Liver (tissue), 9 donors: Measurements from ENCODE around the gene PRMT3. TPM values are rescaled to one million over a fixed set of nuclear protein-coding genes. Genes with fewer than 3 reads are reported as not detected.

Source experiments
- DNase-seq: peaks from one replicate; pipeline ENCODE4 v3.0.0-alpha.2; 2017; ENCODE audit warnings: low spot score
- H3K27ac ChIP-seq, 2 donors: one replicate each; pipeline ENCODE4 v1.7.0; 2013; ENCODE audit warnings: inconsistent platforms in 2 of 2, low read length in 2 of 2, control low read depth in 1 of 2, low read depth in 1 of 2, mild to moderate bottlenecking in 1 of 2
- H3K27me3 ChIP-seq, 4 donors: one replicate each; pipeline versions ENCODE4 v1.6.1 to v1.7.0; 2013; ENCODE audit warnings: low read length in 3 of 4, inconsistent platforms in 1 of 4, mild to moderate bottlenecking in 1 of 4, moderate library complexity in 1 of 4; ENCODE audit not compliant: control insufficient read depth in 4 of 4, insufficient read depth in 4 of 4
- H3K36me3 ChIP-seq, 4 donors: one replicate each; pipeline versions ENCODE4 v1.6.1 to v1.7.0; 2013; ENCODE audit warnings: low read length in 3 of 4, mild to moderate bottlenecking in 3 of 4, low read depth in 1 of 4, moderate library complexity in 1 of 4; ENCODE audit not compliant: control insufficient read depth in 4 of 4, insufficient read depth in 3 of 4
- H3K4me1 ChIP-seq, 4 donors: one replicate each; pipeline versions ENCODE4 v1.6.1 to v1.7.0; 2013; ENCODE audit warnings: low read length in 3 of 4, mild to moderate bottlenecking in 3 of 4, moderate library complexity in 1 of 4; ENCODE audit not compliant: control insufficient read depth in 4 of 4, insufficient read depth in 4 of 4
- H3K4me3 ChIP-seq, 3 donors: one replicate each; pipeline versions ENCODE4 v1.6.1 to v1.7.0; 2013; ENCODE audit warnings: low read length in 3 of 3, control low read depth in 1 of 3, low read depth in 1 of 3, mild to moderate bottlenecking in 1 of 3
- H3K9ac ChIP-seq, 2 donors: one replicate each; pipeline ENCODE4 v1.7.0; 2013; ENCODE audit warnings: low read length in 2 of 2, mild to moderate bottlenecking in 2 of 2, moderate library complexity in 2 of 2, control low read depth in 1 of 2, low read depth in 1 of 2
- H3K9me3 ChIP-seq, 4 donors: one replicate each; pipeline versions ENCODE4 v1.6.1 to v1.7.0; 2013; ENCODE audit warnings: low read length in 3 of 4; ENCODE audit not compliant: control insufficient read depth in 4 of 4
- ATF3 ChIP-seq: IDR thresholded peaks from 2 replicates; pipeline ENCODE4 v1.6.1; 2016; ENCODE audit warnings: antibody characterized with exemption
- CTCF ChIP-seq: fragments of 150-350 bp; IDR thresholded peaks from 2 replicates; pipeline ENCODE4 v1.5.1; 2017; ENCODE audit warnings: improper control_type of control experiment, low read depth, low read length; ENCODE audit not compliant: missing input control
- EGR1 ChIP-seq, 2 donors: IDR thresholded peaks; 2 replicates each; pipeline ENCODE4 v1.6.1; 2016 to 2018; ENCODE audit warnings: antibody characterized with exemption in 2 of 2, low read depth in 2 of 2
- FOXA1 ChIP-seq: IDR thresholded peaks from 2 replicates; pipeline ENCODE4 v1.6.1; 2016; ENCODE audit warnings: antibody characterized with exemption
- FOXA2 ChIP-seq: IDR thresholded peaks from 2 replicates; pipeline ENCODE4 v1.6.1; 2016; ENCODE audit warnings: antibody characterized with exemption
- GABPA ChIP-seq, 2 donors: IDR thresholded peaks in 1 of 2; conservative IDR thresholded peaks in 1 of 2; 2 replicates each; pipeline ENCODE4 v1.6.1; 2016; ENCODE audit warnings: antibody characterized with exemption in 2 of 2, mild to moderate bottlenecking in 1 of 2, moderate library complexity in 1 of 2
- HNF4A ChIP-seq, 2 donors: conservative IDR thresholded peaks; 2 replicates each; pipeline ENCODE4 v1.6.1; 2016; ENCODE audit warnings: antibody characterized with exemption in 2 of 2, mild to moderate bottlenecking in 2 of 2
- HNF4G ChIP-seq: IDR thresholded peaks from 2 replicates; pipeline ENCODE4 v1.6.1; 2016; ENCODE audit warnings: antibody characterized with exemption
- JUND ChIP-seq, 2 donors: IDR thresholded peaks; 2 replicates each; pipeline ENCODE4 v1.6.1; 2016; ENCODE audit warnings: antibody characterized with exemption in 2 of 2
- MAX ChIP-seq: IDR thresholded peaks from 2 replicates; pipeline ENCODE4 v1.6.1; 2016; ENCODE audit warnings: antibody characterized with exemption
- NR2F2 ChIP-seq: IDR thresholded peaks from 2 replicates; pipeline ENCODE4 v1.6.1; 2016; ENCODE audit warnings: antibody characterized with exemption
- RAD21 ChIP-seq, 2 donors: IDR thresholded peaks; 2 replicates each; pipeline ENCODE4 v1.6.1; 2016; ENCODE audit warnings: antibody characterized with exemption in 2 of 2, mild to moderate bottlenecking in 2 of 2
- REST ChIP-seq: IDR thresholded peaks from 2 replicates; pipeline ENCODE4 v1.6.1; 2016; ENCODE audit warnings: antibody characterized with exemption, mild to moderate bottlenecking
- RXRA ChIP-seq, 2 donors: IDR thresholded peaks; 2 replicates each; pipeline ENCODE4 v1.6.1; 2017 to 2018; ENCODE audit warnings: antibody characterized with exemption in 2 of 2, mild to moderate bottlenecking in 1 of 2
- SP1 ChIP-seq: IDR thresholded peaks from 2 replicates; pipeline ENCODE4 v1.6.1; 2018; ENCODE audit warnings: antibody characterized with exemption, mild to moderate bottlenecking
- TAF1 ChIP-seq: conservative IDR thresholded peaks from 2 replicates; pipeline ENCODE4 v1.6.1; 2016; ENCODE audit warnings: antibody characterized with exemption, mild to moderate bottlenecking
- YY1 ChIP-seq: IDR thresholded peaks from 2 replicates; pipeline ENCODE4 v1.6.1; 2016; ENCODE audit warnings: antibody characterized with exemption, mild to moderate bottlenecking
- ZBTB33 ChIP-seq: IDR thresholded peaks from 2 replicates; pipeline ENCODE4 v1.6.1; 2016; ENCODE audit warnings: antibody characterized with exemption
- WGBS: extraction: QIAGEN DNeasy Blood & Tissue Kit; methylation state at CpG from one replicate; pipeline ENCODE4 v1.1.7; 2013; 5-methylcytosine and 5-hydroxymethylcytosine counted together
- polyA plus RNA-seq, 2 donors: library from polyadenylated mRNA; stranded (reverse) in 1 of 2; unstranded in 1 of 2; fragments of 200-250 nt in 1 of 2; fragments of >200 nt in 1 of 2; fragmentation: Nextera tagmentation in 1 of 2; extraction: Ambion mirVana in 1 of 2; gene quantifications; one replicate each; pipeline versions ENCODE4 v1.2.1 to v1.2.3, GENCODE V29; 2013 to 2015
- total RNA-seq, 2 donors: library from RNA; depleted of rRNA; stranded (reverse); fragments of >200 nt; gene quantifications; one replicate each; pipeline ENCODE4 v1.2.3, GENCODE V29; 2014
- donor health status: healthy.
- donor health status: healthy.
- donor health status: healthy.
- donor health status: healthy.
- donor health status: healthy.

The PRMT3 gene
- total and polyA plus RNA-seq, 4 donors = 3.5 to 15.8 (median 7.8) TPM

- Histone ChIP-seq H3K27me3 (no peaks in the 10 kb centered on the region), H3K9ac (no peak overlapping the region), H3K9me3 (no peaks in the 10 kb centered on the region), H3K4me3 (no peak overlapping the region), H3K36me3 (no peaks in the 10 kb centered on the region), H3K4me1 (peaks cover 0 to 6% (median 1%) of the 10 kb centered on the region in 4 donors), H3K27ac (no peak overlapping the region)
- no peak for DNase-seq
- TF ChIP-seq HNF4G = no peak
- TF ChIP-seq JUND (IDR thresholded peaks at IDR 0.05) = no peak
- no peak for TF ChIP-seq HNF4A (conservative IDR thresholded peaks at IDR 0.05)
- TF ChIP-seq MAX = no peak
- TF ChIP-seq TAF1 = no peak
- no peak for TF ChIP-seq FOXA1
- TF ChIP-seq EGR1 (IDR thresholded peaks at IDR 0.05; ENCODE audit: low read depth in 2 of 2) = no peak
- no peak for TF ChIP-seq ATF3
- no peak for TF ChIP-seq CTCF
- no peak for TF ChIP-seq ZBTB33
- no peak for TF ChIP-seq RAD21 (IDR thresholded peaks at IDR 0.05)
- no peak for TF ChIP-seq GABPA (IDR thresholded peaks at IDR 0.05 in 1 of 2, conservative IDR thresholded peaks at IDR 0.05 in 1 of 2)
- TF ChIP-seq NR2F2 = no peak
- no peak for TF ChIP-seq FOXA2
- 77% methylated on average over 5 of the region's 5 CpGs for WGBS
Observed at GRCh38 chr11:20459865-20460264, 72.3 kb downstream of the PRMT3 start.

GRCh38 chr11:20464518-20464917 is 77.0 kb downstream of the PRMT3 start:
- 53% methylated on average over 2 of the region's 2 CpGs for WGBS
- peak; percentile 9 for TF ChIP-seq NR2F2
- TF ChIP-seq JUND (IDR thresholded peaks at IDR 0.05) = peak; percentile 67 to 72
- TF ChIP-seq FOXA1 = peak; percentile 50
- no peak for TF ChIP-seq CTCF
- no peak for TF ChIP-seq ZBTB33
- peak; percentile 76 for TF ChIP-seq YY1
- TF ChIP-seq HNF4G = peak; percentile 40
- no peak for TF ChIP-seq TAF1
- TF ChIP-seq SP1 = peak; percentile 71
- peak in 1 of 2 donors; percentile 12 for TF ChIP-seq GABPA (IDR thresholded peaks at IDR 0.05 in 1 of 2, conservative IDR thresholded peaks at IDR 0.05 in 1 of 2)
- TF ChIP-seq REST = no peak
- peak; percentile 78 to 82 for TF ChIP-seq HNF4A (conservative IDR thresholded peaks at IDR 0.05)
- peak; percentile 80 for TF ChIP-seq FOXA2
- TF ChIP-seq EGR1 (IDR thresholded peaks at IDR 0.05; ENCODE audit: low read depth in 2 of 2) = peak in 1 of 2 donors; percentile 37
- TF ChIP-seq RAD21 (IDR thresholded peaks at IDR 0.05) = peak in 1 of 2 donors; percentile 17
- peak; percentile 76 to 80 for TF ChIP-seq RXRA (IDR thresholded peaks at IDR 0.05)
- TF ChIP-seq MAX = peak; percentile 37

More at GRCh38 chr11:20464518-20464917, 77.0 kb downstream of the PRMT3 start:
- Histone ChIP-seq H3K9ac (no peak overlapping the region), H3K27ac (no peak overlapping the region), H3K4me1 (peaks cover 0 to 6% (median 1%) of the 10 kb centered on the region in 4 donors), H3K27me3 (no peaks in the 10 kb centered on the region), H3K36me3 (no peaks in the 10 kb centered on the region), H3K4me3 (no peak overlapping the region), H3K9me3 (no peaks in the 10 kb centered on the region)
- DNase-seq = no peak
